HepG2 (cell line): ENCODE results near the gene ROM1. TPM values are rescaled to one million over a fixed set of nuclear protein-coding genes. Genes with fewer than 3 reads are reported as not detected.

Experiments
- FOXA1 ChIP-seq, 2 experiments: fragments of 450-650 bp in 1 of 2; sonication (generic) in 1 of 2; formaldehyde crosslinking in 1 of 2; IDR thresholded peaks; 2 replicates each; pipeline versions ENCODE4 v1.4.0 to v1.6.1; 2016 to 2020; ENCODE audit warnings: missing genetic modification reagents in 1 of 2
- HNRNPH1 ChIP-seq: fragments of 200-400 bp; formaldehyde crosslinking; optimal IDR thresholded peaks from 2 replicates; pipeline ENCODE3; 2017; ENCODE audit warnings: mild to moderate bottlenecking, low read depth, low read length
- ISL2 ChIP-seq: sonication (generic); formaldehyde crosslinking; IDR thresholded peaks from 2 replicates; pipeline ENCODE4 v1.5.0; 2020; ENCODE audit warnings: missing genetic modification reagents
- KDM2A ChIP-seq: sonication (generic); formaldehyde crosslinking; IDR thresholded peaks from 2 replicates; pipeline ENCODE4 v1.4.0; 2020; ENCODE audit warnings: low read depth, missing genetic modification reagents, borderline replicate concordance
- KLF16 ChIP-seq, 2 experiments: sonication (generic) in 1 of 2; formaldehyde crosslinking in 1 of 2; IDR thresholded peaks; 2 replicates each; pipeline versions ENCODE4 v1.6.1 to v1.8.0; 2016 to 2023; ENCODE audit warnings: missing genetic modification reagents in 2 of 2, missing compliant biosample characterization in 1 of 2
- MBD4 ChIP-seq: IDR thresholded peaks from 2 replicates; pipeline ENCODE4 v1.6.1; 2012; ENCODE audit warnings: low read length, inconsistent platforms, borderline replicate concordance
- MYC ChIP-seq: sonication (generic); formaldehyde crosslinking; IDR thresholded peaks from 2 replicates; pipeline ENCODE4 v1.9.0; 2021; ENCODE audit warnings: missing genetic modification reagents, borderline replicate concordance
- RARA ChIP-seq: IDR thresholded peaks from 2 replicates; pipeline ENCODE4 v1.6.1; 2016; ENCODE audit warnings: missing genetic modification reagents, missing compliant biosample characterization
- RFX5 ChIP-seq: IDR thresholded peaks from 2 replicates; pipeline ENCODE4 v1.6.1; 2011; ENCODE audit warnings: low read depth, low read length, improper control_type of control experiment
- SIN3A ChIP-seq: IDR thresholded peaks from 2 replicates; pipeline ENCODE4 v1.6.1; 2011; ENCODE audit warnings: low read depth, mild to moderate bottlenecking, control low read depth, low read length, borderline replicate concordance
- TBX3 ChIP-seq: fragments of 450-650 bp; IDR thresholded peaks from 2 replicates; pipeline ENCODE4 v1.6.1; 2017; ENCODE audit warnings: antibody characterized with exemption, mild to moderate bottlenecking, inconsistent platforms, borderline replicate concordance
- THAP11 ChIP-seq: IDR thresholded peaks from 2 replicates; pipeline ENCODE4 v1.6.1; 2016; ENCODE audit warnings: missing biosample characterization, missing genetic modification reagents
- ZBTB21 ChIP-seq: sonication (generic); formaldehyde crosslinking; IDR thresholded peaks from 2 replicates; pipeline ENCODE4 v1.4.0; 2020; ENCODE audit warnings: missing genetic modification reagents
- ZBTB42 ChIP-seq: sonication (generic); formaldehyde crosslinking; IDR thresholded peaks from 2 replicates; pipeline ENCODE4 v1.5.0; 2020; ENCODE audit warnings: mild to moderate bottlenecking, missing genetic modification reagents
- ZBTB43 ChIP-seq: sonication (generic); formaldehyde crosslinking; conservative IDR thresholded peaks from 2 replicates; pipeline ENCODE4 v1.4.0; 2020; ENCODE audit warnings: missing genetic modification reagents
- ZFP41 ChIP-seq: sonication (generic); formaldehyde crosslinking; IDR thresholded peaks from 2 replicates; pipeline ENCODE4 v1.4.0; 2020; ENCODE audit warnings: mild to moderate bottlenecking, missing genetic modification reagents, borderline replicate concordance
- ZNF101 ChIP-seq: sonication (generic); formaldehyde crosslinking; IDR thresholded peaks from 2 replicates; pipeline ENCODE4 v1.4.0; 2020; ENCODE audit warnings: mild to moderate bottlenecking, low read depth, missing genetic modification reagents, borderline replicate concordance
- ZNF383 ChIP-seq: sonication (generic); formaldehyde crosslinking; IDR thresholded peaks from 2 replicates; pipeline ENCODE4 v1.4.0; 2020; ENCODE audit warnings: missing genetic modification reagents, mild to moderate bottlenecking, borderline replicate concordance
- ZNF414 ChIP-seq: sonication (generic); formaldehyde crosslinking; IDR thresholded peaks from 2 replicates; pipeline ENCODE4 v1.5.0; 2020; ENCODE audit warnings: missing genetic modification reagents
- ZNF446 ChIP-seq: sonication (generic); formaldehyde crosslinking; IDR thresholded peaks from 2 replicates; pipeline ENCODE4 v1.5.0; 2020; ENCODE audit warnings: mild to moderate bottlenecking, missing genetic modification reagents
- ZNF512B ChIP-seq: sonication (generic); formaldehyde crosslinking; IDR thresholded peaks from 2 replicates; pipeline ENCODE4 v1.5.1; 2020; ENCODE audit warnings: missing genetic modification reagents, mild to moderate bottlenecking, borderline replicate concordance
- ZNF569 ChIP-seq: sonication (generic); formaldehyde crosslinking; IDR thresholded peaks from 2 replicates; pipeline ENCODE4 v1.5.0; 2020; ENCODE audit warnings: mild to moderate bottlenecking, missing genetic modification reagents, moderate library complexity, borderline replicate concordance
- ZNF572 ChIP-seq: sonication (generic); formaldehyde crosslinking; IDR thresholded peaks from 2 replicates; pipeline ENCODE4 v1.5.1; 2020; ENCODE audit warnings: mild to moderate bottlenecking, missing genetic modification reagents
- ZNF577 ChIP-seq: sonication (generic); formaldehyde crosslinking; IDR thresholded peaks from 2 replicates; pipeline ENCODE4 v1.4.0; 2020; ENCODE audit warnings: mild to moderate bottlenecking, low read depth, missing genetic modification reagents, borderline replicate concordance
- polyA plus RNA-seq, 8 experiments: library from polyadenylated mRNA; depleted of rRNA in 3 of 8; stranded (reverse) in 7 of 8; unstranded in 1 of 8; fragments of >200 nt; fragmentation: Illumina TruSeq in 4 of 8; extraction: Trizol in 4 of 8; gene quantifications; 2 replicates each; pipeline versions ENCODE4 v1.2.1 to v1.2.3, GENCODE V29; 2011 to 2016; ENCODE audit warnings: low read depth in 4 of 8, missing spikeins in 1 of 8, mixed read lengths in 1 of 8; ENCODE audit not compliant: insufficient read depth in 1 of 8
- total RNA-seq, 5 experiments: library from RNA; depleted of rRNA; stranded (reverse); fragments of >200 nt; fragmentation: Illumina TruSeq; extraction: Trizol; gene quantifications; 2 replicates each; pipeline ENCODE4 v1.2.3, GENCODE V29; 2016; ENCODE audit warnings: low read depth in 1 of 5
- TF ChIP-seq, protein P1 (sequence below): sonication (generic); formaldehyde crosslinking; IDR thresholded peaks from 2 replicates; pipeline ENCODE4 v1.8.1; 2023; ENCODE audit warnings: missing genetic modification reagents, inconsistent platforms, borderline replicate concordance

ROM1 gene
- total and polyA plus RNA-seq, 2 of the 13 experiments (the other 11 are each of a cell fraction or from before 2014, with no cell fraction given) = 1.2 to 2.4 TPM

DNA sequence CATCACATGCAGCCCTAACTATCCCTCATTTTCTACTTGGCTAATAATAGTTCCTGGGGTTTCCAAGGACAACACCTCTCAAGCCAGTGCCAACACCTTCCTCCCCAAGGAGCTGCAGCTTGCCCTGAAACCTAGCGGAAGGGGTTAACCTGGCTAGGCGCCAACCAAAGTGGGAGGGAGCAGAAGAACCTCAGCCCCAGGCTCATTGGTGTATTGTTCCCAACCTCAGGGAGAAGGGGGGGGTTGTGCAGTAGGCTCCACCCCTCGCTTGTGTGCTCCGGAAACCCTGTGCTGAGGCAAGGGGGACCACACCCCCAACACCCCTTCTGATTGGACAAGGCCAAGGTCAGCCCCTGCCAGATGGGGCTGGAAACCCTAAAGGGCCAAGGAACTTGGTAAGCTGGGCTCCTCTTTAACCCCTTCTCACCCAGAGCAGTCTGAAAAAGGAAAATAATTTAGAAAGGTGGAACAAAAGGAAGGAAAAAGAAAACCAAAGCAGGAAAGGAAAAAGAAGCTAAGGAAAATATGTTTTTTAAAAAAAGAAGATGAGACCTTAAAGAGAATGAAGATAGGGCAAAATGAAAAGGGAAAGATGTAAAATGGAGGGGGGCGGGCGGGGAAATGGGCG is 13.9 kb upstream of the ROM1 start (continued):
- TF ChIP-seq ZBTB43 (0 out of 2 replicates have a peak, but pooled peaks have one; percentile 22), THAP11 (CRISPR knock-in tag) (peak; percentile 85), ZBTB21 (CRISPR knock-in tag) (no peak), ZNF572 (CRISPR knock-in tag) (no peak), KLF16 (CRISPR knock-in tag; IDR thresholded peaks at IDR 0.05) (no peak; a peak in 1 of 4 replicates), SIN3A (no peak), ZNF512B (no peak), ZFP41 (no peak), ZBTB42 (no peak), HNRNPH1 (no peak), MBD4 (no peak), RFX5 (no peak), KDM2A (CRISPR knock-in tag) (peak; percentile 61; the same call in 1 of the 2 replicates), MYC (CRISPR knock-in tag) (peak; percentile 55; the same call in 1 of the 2 replicates), ZNF414 (CRISPR knock-in tag) (no peak), ISL2 (CRISPR knock-in tag) (0 out of 2 replicates have a peak, but pooled peaks have one; percentile 41), TBX3 (no peak), FOXA1 (IDR thresholded peaks at IDR 0.05) (no peak), FOXA1 (CRISPR knock-in tag; IDR thresholded peaks at IDR 0.05) (peak; percentile 26; the same call in 1 of the 2 replicates), ZNF577 (CRISPR knock-in tag) (no peak), ZNF383 (no peak), ZNF569 (no peak), ZNF101 (CRISPR knock-in tag) (no peak), RARA (CRISPR knock-in tag) (peak; percentile 28; the same call in 1 of the 2 replicates), ZNF446 (CRISPR knock-in tag) (no peak)
- TF ChIP-seq, protein P1, sequence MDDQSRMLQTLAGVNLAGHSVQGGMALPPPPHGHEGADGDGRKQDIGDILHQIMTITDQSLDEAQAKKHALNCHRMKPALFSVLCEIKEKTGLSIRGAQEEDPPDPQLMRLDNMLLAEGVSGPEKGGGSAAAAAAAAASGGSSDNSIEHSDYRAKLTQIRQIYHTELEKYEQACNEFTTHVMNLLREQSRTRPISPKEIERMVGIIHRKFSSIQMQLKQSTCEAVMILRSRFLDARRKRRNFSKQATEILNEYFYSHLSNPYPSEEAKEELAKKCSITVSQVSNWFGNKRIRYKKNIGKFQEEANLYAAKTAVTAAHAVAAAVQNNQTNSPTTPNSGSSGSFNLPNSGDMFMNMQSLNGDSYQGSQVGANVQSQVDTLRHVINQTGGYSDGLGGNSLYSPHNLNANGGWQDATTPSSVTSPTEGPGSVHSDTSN = no peak
